ENCODE measurements around the gene PAK6.

Gene PAK6

GRCh38 chr15:40241269-40242212 lies 2.7 kb downstream of the PAK6 start:
- DNase-seq = no peak

GRCh38 chr15:40242213-40242599 lies 3.3 kb downstream of the PAK6 start:
- no peak for DNase-seq

- no peak for DNase-seq
Observed at GRCh38 chr15:40242601-40243000, 3.7 kb downstream of the PAK6 start.

- DNase-seq = no peak
Observed at GRCh38 chr15:40243126-40243810, 4.4 kb downstream of the PAK6 start.

- no peak for DNase-seq
Observed at GRCh38 chr15:40244961-40245523, 6.2 kb downstream of the PAK6 start.

GRCh38 chr15:40245666-40246450 lies 7.0 kb downstream of the PAK6 start:
- DNase-seq = no peak

- no peak for DNase-seq
Observed at GRCh38 chr15:40246496-40247280, 7.8 kb downstream of the PAK6 start.

- DNase-seq = no peak
Observed at GRCh38 chr15:40247406-40247971, 8.6 kb downstream of the PAK6 start.

GRCh38 chr15:40248006-40248783 lies 9.3 kb downstream of the PAK6 start:
- no peak for DNase-seq

GRCh38 chr15:40249477-40250303 lies 10.8 kb downstream of the PAK6 start:
- no peak for DNase-seq

GRCh38 chr15:40250304-40250656 lies 11.4 kb downstream of the PAK6 start:
- DNase-seq = no peak

- DNase-seq = no peak
Observed at GRCh38 chr15:40250771-40251483, 12.1 kb downstream of the PAK6 start.

- DNase-seq = no peak
Observed at GRCh38 chr15:40251486-40252140, 12.8 kb downstream of the PAK6 start.

GRCh38 chr15:40252141-40252437 lies 13.2 kb downstream of the PAK6 start:
- no peak for DNase-seq

- peak; percentile 17 for DNase-seq
Observed at GRCh38 chr15:40252438-40253166, 13.7 kb downstream of the PAK6 start.

- DNase-seq = no peak
Observed at GRCh38 chr15:40253167-40253790, 14.4 kb downstream of the PAK6 start.

- no peak for DNase-seq
Observed at GRCh38 chr15:40254452-40254851, 15.6 kb downstream of the PAK6 start.

GRCh38 chr15:40255033-40255432 lies 16.2 kb downstream of the PAK6 start:
- DNase-seq = no peak
